HEK293 (cell line): ENCODE measurements around the gene DGKQ.
"Not testable (repeated sequence)": the region's sequence is repeated elsewhere in the genome, so short reads cannot be mapped to it uniquely, and the experiment has no call there.

Experiments
- CTCF ChIA-PET: fragments of 350-600 bp; formaldehyde crosslinking; extraction: SDS; loops from one replicate; lab custom pipeline; 2021; ENCODE audit warnings: antibody characterized with exemption; lab: Yijun Ruan, JAX
- POLR2A ChIA-PET: fragments of 300-600 bp; formaldehyde crosslinking; extraction: SDS; loops from one replicate; lab custom pipeline; 2020; ENCODE audit warnings: antibody characterized with exemption, inconsistent platforms; lab: Yijun Ruan, JAX
- H3K27ac ChIP-seq: fragments of 200-500 bp; sonication (Bioruptor generic); 2 replicates; pipeline ENCODE4 v1.5.1; 2014; ENCODE audit warnings: low read depth, low read length, control low read depth, inconsistent platforms; ENCODE audit errors: extremely low read depth
- H3K36me3 ChIP-seq, 2 experiments: fragments of 200-500 bp in 1 of 2; sonication (Bioruptor generic) in 1 of 2; 1 replicate in 1 of 2; 2 replicates in 1 of 2; pipeline ENCODE4 v1.5.1; 2014 to 2017; ENCODE audit warnings: inconsistent platforms in 2 of 2, low read length in 2 of 2; ENCODE audit not compliant: control insufficient read depth in 2 of 2, insufficient read depth in 1 of 2
- H3K4me1 ChIP-seq: fragments of 200-500 bp; sonication (Bioruptor generic); 2 replicates; pipeline ENCODE4 v1.5.1; 2014; ENCODE audit warnings: mild to moderate bottlenecking, low read length, inconsistent platforms; ENCODE audit not compliant: control insufficient read depth, insufficient read depth
- H3K4me3 ChIP-seq: 2 replicates; pipeline ENCODE4 v1.5.1; 2011; ENCODE audit warnings: low read depth, mild to moderate bottlenecking, control low read depth, low read length, moderate library complexity
- H3K9me3 ChIP-seq: fragments of 200-500 bp; sonication (Bioruptor generic); 2 replicates; pipeline ENCODE4 v1.5.1; 2014; ENCODE audit warnings: low read depth, low read length, inconsistent platforms; ENCODE audit not compliant: control insufficient read depth, insufficient read depth
- ELK4 ChIP-seq: IDR thresholded peaks from 2 replicates; pipeline ENCODE4 v1.6.1; 2011; ENCODE audit warnings: mild to moderate bottlenecking, low read depth, low read length, borderline replicate concordance
- GLI2 ChIP-seq: fragments of 450-650 bp; formaldehyde crosslinking; IDR thresholded peaks from 2 replicates; pipeline ENCODE4; 2017; ENCODE audit warnings: missing biosample characterization, missing genetic modification characterization, low read depth, borderline replicate concordance
- KLF1 ChIP-seq: fragments of 450-650 bp; formaldehyde crosslinking; IDR thresholded peaks from 2 replicates; pipeline ENCODE4 v1.5.1; 2016; ENCODE audit warnings: missing biosample characterization, missing genetic modification characterization
- TRIM28 ChIP-seq: IDR thresholded peaks from 2 replicates; pipeline ENCODE4 v1.6.1; 2011; ENCODE audit warnings: low read length, control low read depth, borderline replicate concordance
- WT1 ChIP-seq: fragments of 450-650 bp; formaldehyde crosslinking; IDR thresholded peaks from 2 replicates; pipeline ENCODE4 v1.5.1; 2016; ENCODE audit warnings: missing biosample characterization, missing genetic modification characterization
- ZFP41 ChIP-seq: fragments of 450-650 bp; formaldehyde crosslinking; IDR thresholded peaks from 2 replicates; pipeline ENCODE4 v1.5.1; 2016; ENCODE audit warnings: missing biosample characterization, missing genetic modification characterization, borderline replicate concordance
- ZFP69B ChIP-seq: fragments of 450-650 bp; formaldehyde crosslinking; IDR thresholded peaks from 2 replicates; pipeline ENCODE4 v1.5.1; 2016; ENCODE audit warnings: missing biosample characterization, missing genetic modification characterization
- ZNF26 ChIP-seq: fragments of 450-650 bp; formaldehyde crosslinking; IDR thresholded peaks from 2 replicates; pipeline ENCODE4 v1.5.1; 2016; ENCODE audit warnings: missing biosample characterization, missing genetic modification characterization
- ZNF292 ChIP-seq: fragments of 450-650 bp; formaldehyde crosslinking; IDR thresholded peaks from 2 replicates; pipeline ENCODE4 v1.5.1; 2016; ENCODE audit warnings: low read depth, missing biosample characterization, missing genetic modification characterization, borderline replicate concordance
- ZNF366 ChIP-seq: fragments of 450-650 bp; formaldehyde crosslinking; conservative IDR thresholded peaks from 2 replicates; pipeline ENCODE4 v1.5.1; 2016; ENCODE audit warnings: missing biosample characterization, missing genetic modification characterization
- ZNF501 ChIP-seq: fragments of 450-650 bp; formaldehyde crosslinking; IDR thresholded peaks from 2 replicates; pipeline ENCODE4 v1.5.1; 2016; ENCODE audit warnings: missing biosample characterization, missing genetic modification characterization
- ZNF510 ChIP-seq: fragments of 450-650 bp; formaldehyde crosslinking; IDR thresholded peaks from 2 replicates; pipeline ENCODE4 v1.5.1; 2018; ENCODE audit warnings: mild to moderate bottlenecking, missing genetic modification characterization, missing biosample characterization; ENCODE audit not compliant: insufficient replicate concordance
- ZNF548 ChIP-seq: fragments of 450-650 bp; formaldehyde crosslinking; IDR thresholded peaks from 2 replicates; pipeline ENCODE4 v1.5.1; 2016; ENCODE audit warnings: missing biosample characterization, missing genetic modification characterization
- ZNF843 ChIP-seq: fragments of 450-650 bp; formaldehyde crosslinking; IDR thresholded peaks from 2 replicates; pipeline ENCODE4 v1.5.1; 2016; ENCODE audit warnings: missing biosample characterization, missing genetic modification characterization
- TF ChIP-seq, protein P1 (sequence below): fragments of 450-650 bp; formaldehyde crosslinking; IDR thresholded peaks from 2 replicates; pipeline ENCODE4; 2016; ENCODE audit warnings: missing biosample characterization, missing genetic modification characterization

DGKQ gene

GRCh38 chr4:946517-947471 lies 26.6 kb downstream of the DGKQ start:
- ChIA-PET POLR2A (no interaction called here), CTCF (no interaction called here)
- no peak overlapping the region for H3K4me3 ChIP-seq
- H3K4me1 ChIP-seq = 0 out of 2 replicates have a peak, but pooled peaks cover 3% of the 10 kb centered on the region
- H3K36me3 ChIP-seq = no peaks in the 10 kb centered on the region
- H3K9me3 ChIP-seq = no peaks in the 10 kb centered on the region
- TF ChIP-seq ZNF843 (tag by site-specific recombination) = no peak
- TF ChIP-seq, protein P1, sequence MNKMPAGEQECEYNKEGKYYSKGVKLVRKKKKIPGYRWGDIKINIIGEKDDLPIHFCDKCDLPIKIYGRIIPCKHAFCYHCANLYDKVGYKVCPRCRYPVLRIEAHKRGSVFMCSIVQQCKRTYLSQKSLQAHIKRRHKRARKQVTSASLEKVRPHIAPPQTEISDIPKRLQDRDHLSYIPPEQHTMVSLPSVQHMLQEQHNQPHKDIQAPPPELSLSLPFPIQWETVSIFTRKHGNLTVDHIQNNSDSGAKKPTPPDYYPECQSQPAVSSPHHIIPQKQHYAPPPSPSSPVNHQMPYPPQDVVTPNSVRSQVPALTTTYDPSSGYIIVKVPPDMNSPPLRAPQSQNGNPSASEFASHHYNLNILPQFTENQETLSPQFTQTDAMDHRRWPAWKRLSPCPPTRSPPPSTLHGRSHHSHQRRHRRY (tag by site-specific recombination) = no peak
- no peak for TF ChIP-seq ZNF510
- TF ChIP-seq ELK4 = no peak
- no peak for TF ChIP-seq ZNF548 (tag by site-specific recombination)
- TF ChIP-seq, all 188 proteins: peak for 0
- no peak overlapping the region for H3K27ac ChIP-seq

GRCh38 chr4:946103-946450 lies 27.3 kb downstream of the DGKQ start:
- Histone ChIP-seq H3K9me3 (no peaks in the 10 kb centered on the region), H3K27ac (no peak overlapping the region), H3K36me3 (no peaks in the 10 kb centered on the region), H3K4me1 (0 out of 2 replicates have a peak, but pooled peaks cover 3% of the 10 kb centered on the region), H3K4me3 (no peak overlapping the region)
- TF ChIP-seq GLI2 (tag by site-specific recombination) (no peak), ZNF366 (tag by site-specific recombination) (no peak), TRIM28 (no peak), WT1 (tag by site-specific recombination) (no peak), ZFP69B (tag by site-specific recombination) (no peak), ZNF501 (tag by site-specific recombination) (no peak), ZNF292 (tag by site-specific recombination) (no peak)
- CTCF ChIA-PET = no interaction called here
- POLR2A ChIA-PET = no interaction called here

GRCh38 chr4:945274-946102 lies 27.9 kb downstream of the DGKQ start:
- H3K27ac ChIP-seq = no peak overlapping the region
- CTCF ChIA-PET = no interaction called here
- H3K4me3 ChIP-seq = no peak overlapping the region
- POLR2A ChIA-PET = no interaction called here
- H3K36me3 ChIP-seq = no peaks in the 10 kb centered on the region
- no peaks in the 10 kb centered on the region for H3K9me3 ChIP-seq
- H3K4me1 ChIP-seq = 0 out of 2 replicates have a peak, but pooled peaks cover 3% of the 10 kb centered on the region
- TF ChIP-seq ZFP41 (tag by site-specific recombination) (no peak), KLF1 (tag by site-specific recombination) (no peak), ZNF843 (tag by site-specific recombination) (no peak), ZNF26 (no peak), ZNF501 (tag by site-specific recombination) (no peak)

GRCh38 chr4:939508-939907 lies 33.9 kb downstream of the DGKQ start:
- H3K36me3 ChIP-seq, H3K27ac ChIP-seq, H3K4me3 ChIP-seq, H3K4me1 ChIP-seq, H3K9me3 ChIP-seq, CTCF ChIA-PET, POLR2A ChIA-PET: not testable (repeated sequence)
